Measurements from ENCODE around the gene CELF5. TPM values are rescaled to one million over a fixed set of nuclear protein-coding genes. Genes with fewer than 3 reads are reported as not detected.

The CELF5 gene
- total RNA-seq, 3 donors from 2014 or later (not counting 1 experiment from before 2014, with no cell fraction given), result 0.41 to 0.83 TPM; not detected in 1

DNA sequence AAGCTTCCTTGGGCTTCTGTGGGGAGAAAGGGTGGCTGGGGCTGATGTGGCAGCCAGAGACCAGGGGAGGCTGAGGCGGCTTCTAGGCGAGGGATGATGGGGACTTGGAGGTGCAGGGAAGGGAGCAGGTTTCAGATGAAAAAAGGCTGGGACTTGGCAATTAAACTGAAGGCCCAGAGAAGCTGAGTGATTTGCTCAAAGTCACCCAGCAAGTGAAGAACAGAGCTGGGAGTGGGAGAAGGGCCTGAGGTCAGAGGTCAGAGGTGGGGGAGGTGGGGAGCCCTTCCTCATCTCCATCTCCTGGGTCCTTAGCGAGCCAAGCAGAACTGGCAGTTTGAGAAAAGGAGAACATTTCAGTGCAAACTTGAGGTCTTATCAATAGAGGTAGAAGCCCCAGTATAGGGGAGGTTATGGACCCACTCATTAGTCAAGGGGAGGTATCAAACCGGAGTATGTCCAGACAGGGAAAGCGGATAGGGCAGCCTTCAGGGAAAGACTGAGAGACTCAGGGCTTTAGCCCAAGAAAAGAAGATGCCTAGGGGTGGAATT lies 92.3 kb downstream of the CELF5 start:
- DNase-seq (no peak), ATAC-seq (no peak)
- Histone ChIP-seq H3K27me3 (ENCODE audit: control insufficient read depth, insufficient read depth, low read length) (no peaks in the 10 kb centered on the region), H3K36me3 (ENCODE audit: control insufficient read depth, insufficient read depth, low read length) (no peaks in the 10 kb centered on the region), H3K9me3 (ENCODE audit: control insufficient read depth, insufficient read depth, low read length) (no peaks in the 10 kb centered on the region), H3K27ac (ENCODE audit: low read length) (no peak overlapping the region), H3K4me1 (ENCODE audit: control insufficient read depth, insufficient read depth, low read length) (no peaks in the 10 kb centered on the region), H3K4me3 (ENCODE audit: low read length) (no peak overlapping the region)
- WGBS (ENCODE audit: insufficient coverage), result 87% methylated on average over 5 of the region's 5 CpGs
- Mint-ChIP-seq H3K27ac (no peak overlapping the region), H3K36me3 (no peaks in the 10 kb centered on the region), H3K4me3 (no peak overlapping the region), H3K27me3 (ENCODE audit: low read depth in 2 of 2) (peaks cover 11 to 19% of the 10 kb centered on the region in 2 donors), H3K4me1 (no peaks in the 10 kb centered on the region), H3K9me3 (no peaks in the 10 kb centered on the region)
- TF ChIP-seq CTCF (IDR thresholded peaks at IDR 0.05), result no peak
- intact Hi-C loops (cut with micrococcal nuclease), result no loop called here

DNA sequence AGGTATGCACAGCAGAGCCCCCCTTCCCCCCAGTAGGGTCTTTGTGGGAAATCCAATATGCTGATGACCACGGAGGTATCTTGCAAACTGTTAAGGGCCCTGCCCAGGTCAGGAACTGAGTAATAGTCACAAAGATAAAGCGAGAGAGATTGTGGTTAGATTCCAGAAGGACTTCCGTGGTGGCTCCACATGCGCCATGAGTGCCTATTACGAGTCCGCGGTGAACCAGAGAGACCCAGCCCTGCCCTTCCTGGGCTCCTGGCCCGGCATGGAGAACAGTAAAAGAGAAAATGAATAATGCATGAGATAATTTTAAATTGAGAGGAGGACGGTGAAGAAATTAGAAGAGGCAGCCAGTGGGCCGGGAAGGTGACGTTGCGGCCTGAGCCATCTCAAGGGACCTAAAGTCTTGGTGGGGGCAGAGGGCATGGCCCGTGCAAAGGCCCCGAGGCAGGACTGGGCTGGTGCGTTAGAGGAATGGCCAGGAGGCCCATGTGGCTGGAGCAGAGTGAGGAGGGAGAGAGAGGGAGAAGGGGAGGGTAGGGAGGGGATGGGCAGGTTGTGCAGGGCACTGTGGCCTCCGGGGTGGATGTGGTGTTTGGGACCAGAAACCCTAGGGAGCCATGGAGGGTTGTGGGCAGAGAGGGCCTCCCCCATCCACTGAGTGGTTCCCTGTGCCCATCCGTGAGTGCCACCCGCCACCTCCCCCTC lies 95.3 kb downstream of the CELF5 start:
- DNase-seq (no peak), ATAC-seq (no peak)
- TF ChIP-seq CTCF (IDR thresholded peaks at IDR 0.05), result no peak
- Histone ChIP-seq H3K27ac (ENCODE audit: low read length) (no peak overlapping the region), H3K27me3 (ENCODE audit: control insufficient read depth, insufficient read depth, low read length) (no peaks in the 10 kb centered on the region), H3K4me1 (ENCODE audit: control insufficient read depth, insufficient read depth, low read length) (no peaks in the 10 kb centered on the region), H3K4me3 (ENCODE audit: low read length) (no peak overlapping the region), H3K36me3 (ENCODE audit: control insufficient read depth, insufficient read depth, low read length) (no peaks in the 10 kb centered on the region), H3K9me3 (ENCODE audit: control insufficient read depth, insufficient read depth, low read length) (no peaks in the 10 kb centered on the region)
- 70% methylated on average over 18 of the region's 18 CpGs for WGBS (ENCODE audit: insufficient coverage)
- intact Hi-C loops (cut with micrococcal nuclease), result no loop called here
- Mint-ChIP-seq H3K27ac (no peak overlapping the region), H3K4me3 (no peak overlapping the region), H3K9me3 (no peaks in the 10 kb centered on the region), H3K36me3 (no peaks in the 10 kb centered on the region), H3K27me3 (ENCODE audit: low read depth in 2 of 2) (peaks cover 13 to 26% of the 10 kb centered on the region in 2 donors), H3K4me1 (no peaks in the 10 kb centered on the region)

DNA sequence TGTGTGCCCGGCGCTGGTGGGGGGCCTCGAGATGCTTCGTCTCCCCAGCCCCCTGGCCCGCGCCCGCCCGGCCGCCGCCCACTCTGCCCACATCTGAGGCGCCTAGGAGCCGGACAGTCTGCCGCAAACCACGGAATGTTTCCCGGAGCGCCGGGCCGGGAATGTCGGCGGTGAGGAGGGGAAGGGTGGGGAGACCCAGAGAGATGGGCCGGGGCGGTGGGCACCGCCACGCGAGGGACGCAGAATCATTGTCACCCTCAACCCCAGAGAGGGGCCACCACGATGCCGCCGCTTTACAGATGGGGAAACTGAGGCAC lies 95.9 kb downstream of the CELF5 start:
- no peak overlapping the region for H3K4me3 Mint-ChIP-seq
- intact Hi-C loops (cut with micrococcal nuclease), result no loop called here
- H3K27ac ChIP-seq (ENCODE audit: low read length), result no peak overlapping the region

More for the DNA sequence above, 95.9 kb downstream of the CELF5 start:
- Mint-ChIP-seq H3K9me3 (no peaks in the 10 kb centered on the region), H3K27me3 (ENCODE audit: low read depth in 2 of 2) (peaks cover 13 to 26% of the 10 kb centered on the region in 2 donors), H3K36me3 (no peaks in the 10 kb centered on the region), H3K27ac (no peak overlapping the region), H3K4me1 (no peaks in the 10 kb centered on the region)
- no peaks in the 10 kb centered on the region for H3K4me1 ChIP-seq (ENCODE audit: control insufficient read depth, insufficient read depth, low read length)
- no peaks in the 10 kb centered on the region for H3K27me3 ChIP-seq (ENCODE audit: control insufficient read depth, insufficient read depth, low read length)
- WGBS (ENCODE audit: insufficient coverage), result 57% methylated on average over 29 of the region's 29 CpGs
- no peak overlapping the region for H3K4me3 ChIP-seq (ENCODE audit: low read length)
- DNase-seq, result no peak
- ATAC-seq, result no peak
- no peaks in the 10 kb centered on the region for H3K36me3 ChIP-seq (ENCODE audit: control insufficient read depth, insufficient read depth, low read length)
- no peak for TF ChIP-seq CTCF (IDR thresholded peaks at IDR 0.05)
- no peaks in the 10 kb centered on the region for H3K9me3 ChIP-seq (ENCODE audit: control insufficient read depth, insufficient read depth, low read length)
